Measurements from ENCODE around the gene GOLGA6L25.
"Not testable (repeated sequence)": the region's sequence is repeated elsewhere in the genome, so short reads cannot be mapped to it uniquely, and the experiment has no call there.

GOLGA6L25 gene

GRCh38 chr15:28598209-28598608 lies 44.8 kb downstream of the GOLGA6L25 start:
- not testable (repeated sequence) for H3K4me3 ChIP-seq (ENCODE audit: low read depth, low read length); H3K36me3 ChIP-seq (ENCODE audit: insufficient read depth, low read length); H3K27me3 ChIP-seq (ENCODE audit: insufficient read depth, low read length); H2AFZ ChIP-seq (ENCODE audit: low read length, unreplicated experiment); H3K27ac ChIP-seq (ENCODE audit: low read depth, low read length); H3K4me1 ChIP-seq (ENCODE audit: control insufficient read depth, insufficient read depth, low read length, unreplicated experiment); H3K79me2 ChIP-seq (ENCODE audit: control insufficient read depth, insufficient read depth, low read length, unreplicated experiment)

GRCh38 chr15:28602152-28602551 lies 48.8 kb downstream of the GOLGA6L25 start:
- H3K27ac ChIP-seq (ENCODE audit: low read depth, low read length); H3K4me3 ChIP-seq (ENCODE audit: low read depth, low read length); H3K27me3 ChIP-seq (ENCODE audit: insufficient read depth, low read length); H3K79me2 ChIP-seq (ENCODE audit: control insufficient read depth, insufficient read depth, low read length, unreplicated experiment); H2AFZ ChIP-seq (ENCODE audit: low read length, unreplicated experiment); H3K4me1 ChIP-seq (ENCODE audit: control insufficient read depth, insufficient read depth, low read length, unreplicated experiment); H3K36me3 ChIP-seq (ENCODE audit: insufficient read depth, low read length): not testable (repeated sequence)

All from ACC112 (cell line).